Embryonic facial prominence (tissue), 1 donor: ENCODE measurements around the gene DMWD.
A peak's percentile ranks its signal among the peaks of the same experiment; 100 is the strongest.

Experiments
- DNase-seq: peaks from one replicate; pipeline ENCODE4 v3.0.0-alpha.2; 2016; ENCODE audit errors: extremely low spot score

The DMWD gene

GRCh38 chr19:45786533-45786894, 6.1 kb downstream of the DMWD start:
- DNase-seq = no peak

DNA sequence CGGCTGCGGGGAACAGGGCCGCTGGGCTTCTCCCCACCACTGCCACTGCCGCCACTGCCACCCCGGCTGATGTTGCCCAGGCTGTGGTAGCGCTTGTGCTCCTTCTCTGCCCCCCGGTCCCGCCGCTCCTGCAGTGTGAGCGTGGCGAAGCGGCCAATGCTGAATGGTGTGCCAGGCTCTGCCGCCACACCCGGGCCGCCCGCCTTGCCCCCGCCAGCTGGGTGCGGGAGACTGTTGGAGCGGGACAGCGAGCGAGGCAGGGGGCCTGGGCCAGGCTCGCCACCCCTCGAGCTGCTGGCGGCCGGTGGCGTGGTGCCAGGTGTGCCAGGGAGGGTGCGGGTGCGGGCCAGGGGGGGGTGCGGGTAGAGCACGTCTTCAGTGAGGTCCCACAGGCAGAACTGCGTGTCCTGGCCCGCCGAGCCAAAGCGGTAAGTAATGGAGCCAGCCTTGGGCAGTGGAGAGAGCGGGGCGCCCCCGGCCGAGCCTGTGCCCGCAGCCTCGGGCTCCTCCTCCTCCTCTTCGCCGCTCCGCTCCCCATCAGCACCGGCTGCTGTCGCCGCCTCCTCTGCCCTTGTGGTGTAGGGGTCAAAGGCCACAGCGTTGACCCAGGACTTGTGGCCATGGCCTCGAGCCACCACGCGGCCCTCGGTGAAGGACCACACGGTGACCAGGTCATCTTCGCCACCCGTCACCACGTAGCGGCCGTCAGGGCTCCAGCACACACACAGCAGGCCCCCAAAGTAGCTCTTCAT, 6.7 kb downstream of the DMWD start:
- DNase-seq = no peak

- no peak for DNase-seq
Observed at GRCh38 chr19:45785097-45785496, 7.5 kb downstream of the DMWD start.

DNA sequence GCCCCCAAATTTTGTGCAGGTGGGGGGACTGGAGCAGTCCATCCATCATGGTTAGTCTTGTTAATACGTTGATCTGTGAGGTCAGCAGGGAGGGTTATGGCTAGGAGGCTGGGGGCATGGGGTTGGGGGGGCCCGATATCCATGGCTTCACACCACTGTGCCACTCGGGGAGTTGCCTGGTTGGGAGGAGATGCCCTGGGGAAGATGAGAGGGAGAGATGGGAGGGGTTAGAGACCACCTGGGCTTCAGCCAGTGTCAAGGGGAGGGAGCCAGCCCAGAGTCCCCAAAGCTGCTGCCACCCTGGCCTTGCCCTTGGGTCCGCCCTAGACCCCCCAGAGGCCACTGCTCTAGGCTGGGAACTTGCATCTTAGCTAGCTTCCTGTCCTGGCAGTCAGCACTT, 8.5 kb downstream of the DMWD start:
- no peak for DNase-seq

- DNase-seq = no peak
Observed at GRCh38 chr19:45782820-45783785, 9.5 kb downstream of the DMWD start.

- no peak for DNase-seq
Observed at GRCh38 chr19:45782162-45782691, 10.4 kb downstream of the DMWD start, which contains the start of gene DMPK. TSS of gene DMPK (minus strand) at chr19:45782490. CDS start at chr19:45782352, 138 bp downstream.

DNA sequence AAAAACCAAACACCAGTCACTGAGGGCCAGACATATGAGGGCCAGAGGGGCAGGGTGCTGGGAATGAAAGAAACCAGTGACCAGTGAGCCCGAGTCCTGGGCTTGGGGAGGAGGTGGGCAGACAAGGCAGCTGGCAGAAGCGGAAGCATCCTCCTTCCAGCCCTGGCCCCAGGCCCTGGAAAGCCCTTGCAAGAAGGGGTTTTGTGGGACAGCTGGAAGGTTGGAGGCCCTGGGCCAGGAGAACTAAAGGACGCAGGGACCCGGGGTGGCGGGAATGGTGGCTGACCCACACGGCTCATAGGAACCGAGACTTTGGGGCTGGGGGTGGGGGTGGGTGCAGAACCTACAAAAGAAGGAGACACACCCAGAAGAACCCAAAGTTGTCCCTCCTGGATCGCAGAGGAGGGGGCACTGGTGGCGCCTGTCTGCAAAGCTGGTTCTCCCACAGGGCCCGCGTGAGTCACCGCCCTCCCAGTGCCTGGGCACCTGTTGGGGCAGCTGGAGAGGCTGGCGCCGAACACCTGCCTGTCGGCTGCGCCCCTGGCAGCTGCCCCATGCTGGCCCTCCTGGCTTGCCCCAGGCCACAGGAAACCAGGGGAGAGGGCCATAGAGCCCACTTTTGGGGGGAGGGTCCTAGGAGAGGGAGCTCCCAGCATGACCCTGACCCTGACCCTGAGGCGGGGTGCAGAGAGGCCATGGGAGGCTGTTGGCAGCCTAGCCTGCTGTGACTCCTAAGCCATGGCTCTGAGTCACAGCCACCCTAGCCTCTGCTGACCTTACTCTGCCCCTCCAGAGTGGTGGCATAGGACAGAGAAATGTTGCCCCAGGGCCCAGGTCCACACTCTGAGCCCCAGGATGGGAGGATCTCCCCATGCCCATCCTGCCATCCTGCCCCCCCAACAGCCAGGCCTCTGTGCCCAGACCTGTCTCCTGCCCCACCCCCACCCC, 11.2 kb downstream of the DMWD start:
- no peak for DNase-seq

- no peak for DNase-seq
Observed at GRCh38 chr19:45780448-45781213, 12.0 kb downstream of the DMWD start.

- DNase-seq = no peak
Observed at GRCh38 chr19:45780146-45780447, 12.5 kb downstream of the DMWD start.

DNA sequence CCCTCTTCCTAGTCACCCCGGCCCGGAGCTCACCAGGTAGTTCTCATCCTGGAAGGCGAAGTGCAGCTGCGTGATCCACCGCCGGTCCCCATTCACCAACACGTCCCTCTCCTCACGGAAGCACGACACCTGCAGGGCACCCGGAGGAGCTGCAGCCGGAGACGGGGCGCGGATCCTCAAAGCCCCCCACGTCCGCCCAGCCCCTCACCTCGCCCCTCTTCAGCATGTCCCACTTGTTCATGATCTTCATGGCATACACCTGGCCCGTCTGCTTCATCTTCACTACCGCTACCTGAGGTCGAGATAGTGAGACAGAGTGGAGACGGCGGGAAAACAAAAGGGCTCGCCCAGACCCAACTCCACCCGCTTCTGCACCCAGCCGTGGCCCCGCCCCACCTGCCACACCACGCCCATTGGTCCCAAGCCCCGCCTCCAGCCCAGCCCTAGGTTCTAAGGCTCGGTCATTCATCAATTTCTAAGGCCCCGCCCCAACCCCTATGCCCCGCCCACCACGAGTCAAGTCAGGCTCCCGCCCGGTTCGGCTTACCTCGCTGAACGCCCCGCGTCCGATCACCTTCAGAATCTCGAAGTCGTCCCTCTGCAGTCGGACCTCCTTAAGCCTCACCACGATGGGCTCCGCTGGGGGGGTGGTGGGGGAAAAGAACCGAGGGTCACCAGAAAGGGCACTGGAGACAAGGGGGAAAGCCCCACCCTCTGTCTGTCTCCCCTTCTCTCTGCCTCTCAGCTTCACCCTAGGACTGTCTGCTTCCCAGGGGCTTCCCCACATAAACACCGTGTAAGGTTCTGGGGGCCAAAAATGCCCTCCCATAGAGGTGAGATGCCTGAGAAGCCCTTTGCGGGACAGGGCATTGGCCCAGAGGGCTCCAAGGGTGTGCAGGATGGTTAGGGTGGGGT, 13.2 kb downstream of the DMWD start:
- peak; percentile 17 for DNase-seq

GRCh38 chr19:45778010-45778661, 14.5 kb downstream of the DMWD start:
- peak; percentile 1 for DNase-seq

DNA sequence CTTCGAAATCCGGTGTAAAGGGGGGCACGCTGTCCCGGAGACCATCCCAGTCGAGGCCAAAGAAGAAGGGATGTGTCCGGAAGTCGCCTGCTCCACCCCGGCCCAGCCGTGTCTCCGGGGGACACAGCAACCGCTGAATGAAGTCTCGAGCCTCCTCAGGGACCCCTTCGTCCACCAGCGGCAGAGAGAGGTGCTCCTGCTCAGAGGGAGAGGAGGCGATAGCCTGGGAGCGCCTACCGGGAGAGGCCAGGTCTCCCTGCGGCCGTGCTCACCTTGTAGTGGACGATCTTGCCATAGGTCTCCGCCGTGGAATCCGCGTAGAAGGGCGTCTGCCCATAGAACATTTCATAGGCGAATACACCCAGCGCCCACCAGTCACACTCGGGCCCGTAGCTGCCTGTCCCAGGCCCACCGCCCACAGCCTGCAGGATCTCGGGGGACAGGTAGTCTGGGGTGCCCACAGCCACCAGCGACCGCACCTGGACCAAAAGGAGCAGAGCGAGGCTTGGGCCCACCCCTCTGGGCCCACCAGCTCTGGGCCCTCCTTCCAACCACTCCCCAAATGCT, 15.2 kb downstream of the DMWD start:
- DNase-seq = no peak

DNA sequence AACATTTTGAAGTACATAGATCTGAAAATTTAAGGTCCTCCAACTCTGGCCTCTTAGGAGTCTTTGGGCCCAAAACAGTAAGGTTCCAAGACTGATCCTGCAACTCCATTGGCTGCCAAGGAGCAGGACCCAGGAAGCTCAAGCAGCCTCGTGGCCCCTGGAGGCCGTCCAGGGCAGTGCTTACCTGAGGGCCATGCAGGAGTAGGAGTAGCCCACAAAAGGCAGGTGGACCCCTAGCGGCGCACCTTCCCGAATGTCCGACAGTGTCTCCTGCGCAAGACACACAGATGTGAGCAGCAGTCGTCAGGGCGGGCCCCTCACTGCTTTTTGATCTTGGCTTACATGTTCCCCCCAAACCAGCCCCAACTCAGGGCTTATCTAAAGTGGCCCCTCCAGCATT, 17.9 kb downstream of the DMWD start:
- peak; percentile 4 for DNase-seq

DNA sequence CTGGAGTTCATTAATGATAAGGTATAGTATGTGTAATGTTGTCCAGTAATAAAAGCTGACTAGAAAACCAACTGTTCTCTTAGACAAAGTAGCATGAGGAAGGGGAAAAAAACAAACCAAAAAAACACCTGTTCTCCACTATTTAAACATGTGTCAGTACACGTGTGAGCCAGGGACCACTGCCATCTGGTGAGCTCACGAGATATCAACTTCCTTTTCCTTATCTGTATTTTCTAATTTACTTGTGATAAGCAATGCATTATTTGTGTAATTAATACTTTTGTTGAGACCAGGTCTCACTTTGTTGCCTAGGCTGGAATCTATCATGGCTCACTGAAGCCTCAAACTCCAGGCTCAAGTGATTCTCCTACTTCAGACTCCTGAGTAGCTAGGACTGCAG, 19.3 kb downstream of the DMWD start:
- DNase-seq = no peak

- DNase-seq = no peak
Observed at GRCh38 chr19:45772912-45773311, 19.7 kb downstream of the DMWD start.

GRCh38 chr19:45772130-45772840, 20.4 kb downstream of the DMWD start:
- no peak for DNase-seq

DNA sequence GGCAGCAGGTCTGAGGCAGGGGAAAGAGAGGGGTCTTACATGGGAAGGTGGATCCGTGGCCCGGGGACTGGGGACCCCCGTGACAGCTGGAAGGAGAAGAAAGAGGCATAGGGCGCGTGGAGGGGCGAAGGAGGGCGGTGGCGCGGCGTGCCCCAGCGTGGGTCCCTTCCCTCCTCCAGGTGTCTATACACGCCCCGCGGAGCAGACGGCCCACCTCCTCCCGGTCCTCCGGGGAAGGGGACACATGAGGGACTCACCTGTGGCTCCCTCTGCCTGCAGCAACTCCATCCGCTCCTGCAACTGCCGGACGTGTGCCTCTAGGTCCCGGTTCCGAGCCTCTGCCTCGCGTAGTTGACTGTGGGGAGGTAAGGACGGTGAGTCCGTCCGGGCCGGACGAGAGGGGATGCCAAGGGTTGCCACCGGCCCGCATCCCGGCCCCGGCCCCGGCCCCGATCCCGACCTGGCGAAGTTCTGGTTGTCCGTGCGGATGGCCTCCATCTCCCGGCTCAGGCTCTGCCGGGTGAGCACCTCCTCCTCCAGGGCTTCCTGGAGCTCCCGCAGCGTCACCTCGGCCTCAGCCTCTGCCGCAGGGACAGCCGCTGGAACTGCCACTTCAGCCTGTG, 21.2 kb downstream of the DMWD start:
- no peak for DNase-seq
